Stimulated activated CD8-positive, alpha-beta memory T cell treated with anti-CD3 and anti-CD28 coated beads, Interleukin-7, amount 100 ng/mL, for 24 hours (primary cell): ENCODE results near the gene RLN2.
"Not testable (repeated sequence)": the region's sequence is repeated elsewhere in the genome, so short reads cannot be mapped to it uniquely, and the experiment has no call there.

Source experiments
- DNase-seq: peaks from one replicate; pipeline ENCODE4 v3.0.0-alpha.2; 2020; ENCODE audit warnings: low read depth

The RLN2 gene, protein sequence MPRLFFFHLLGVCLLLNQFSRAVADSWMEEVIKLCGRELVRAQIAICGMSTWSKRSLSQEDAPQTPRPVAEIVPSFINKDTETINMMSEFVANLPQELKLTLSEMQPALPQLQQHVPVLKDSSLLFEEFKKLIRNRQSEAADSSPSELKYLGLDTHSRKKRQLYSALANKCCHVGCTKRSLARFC

GRCh38 chr9:5303840-5304795 is at the start of gene RLN2:
Gene RLN2, minus strand, starts transcription at chr9:5304716. Its CDS starts 136 bp downstream, at chr9:5304580.
- not testable (repeated sequence) for DNase-seq

GRCh38 chr9:5354184-5354583 is 49.7 kb upstream of the RLN2 start:
- no peak for DNase-seq

- no peak for DNase-seq
These were observed 48.2 kb upstream of the RLN2 start for GRCh38 chr9:5352637-5353248.

DNA sequence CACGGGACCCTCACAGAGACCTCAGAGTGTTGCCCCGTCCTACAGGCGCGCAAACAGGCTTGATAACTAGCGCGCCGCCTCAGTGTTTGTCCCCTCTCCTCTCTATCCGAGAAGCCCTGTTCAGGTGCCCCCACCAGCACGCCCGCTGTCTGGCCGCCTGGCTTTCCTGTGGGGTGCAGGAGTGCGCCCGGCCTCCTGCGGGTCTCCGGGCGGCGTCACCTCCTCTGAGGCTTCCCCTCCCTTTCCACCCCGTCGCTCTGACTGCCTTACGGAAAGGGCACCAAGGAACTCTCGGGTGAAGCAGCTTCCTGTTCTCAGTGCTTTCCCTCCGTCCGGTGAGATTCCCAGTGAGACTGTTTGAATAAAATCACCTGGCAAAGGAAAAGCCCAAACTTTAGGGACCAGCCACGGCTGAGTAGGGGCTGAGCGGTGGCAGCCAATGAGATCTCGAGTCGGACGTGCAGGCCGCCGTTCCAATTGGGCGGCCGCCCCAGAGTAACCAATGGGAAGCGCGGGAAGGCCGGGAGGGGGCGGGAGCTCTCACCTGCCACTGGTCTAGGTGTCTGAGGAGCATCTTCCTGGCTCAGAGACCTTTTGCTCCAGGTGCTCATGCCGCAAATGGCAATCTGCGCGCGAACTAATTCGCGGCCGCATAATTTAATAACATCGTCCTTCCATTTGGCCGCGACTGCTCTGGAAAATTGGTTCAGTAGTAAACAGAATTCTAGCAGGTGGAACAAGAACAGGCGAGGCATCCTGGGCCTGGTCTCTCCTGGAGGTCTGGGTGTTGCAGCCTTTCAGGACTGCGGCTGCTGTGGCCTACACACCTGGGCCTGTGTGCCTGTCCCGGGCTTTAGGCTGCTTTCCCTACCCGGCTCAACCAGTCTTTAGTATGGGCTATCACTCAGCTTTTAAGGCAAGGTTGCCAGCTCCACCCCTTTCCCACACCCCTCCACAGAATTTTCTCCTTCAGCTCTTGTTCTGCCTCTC is 34.8 kb upstream of the RLN2 start, which contains the start of gene RLN1:
Gene RLN1, minus strand, starts transcription at position 885 of the 990 bp plus-strand sequence. Its CDS starts 130 bp downstream, at position 755.
- not testable (repeated sequence) for DNase-seq

DNA sequence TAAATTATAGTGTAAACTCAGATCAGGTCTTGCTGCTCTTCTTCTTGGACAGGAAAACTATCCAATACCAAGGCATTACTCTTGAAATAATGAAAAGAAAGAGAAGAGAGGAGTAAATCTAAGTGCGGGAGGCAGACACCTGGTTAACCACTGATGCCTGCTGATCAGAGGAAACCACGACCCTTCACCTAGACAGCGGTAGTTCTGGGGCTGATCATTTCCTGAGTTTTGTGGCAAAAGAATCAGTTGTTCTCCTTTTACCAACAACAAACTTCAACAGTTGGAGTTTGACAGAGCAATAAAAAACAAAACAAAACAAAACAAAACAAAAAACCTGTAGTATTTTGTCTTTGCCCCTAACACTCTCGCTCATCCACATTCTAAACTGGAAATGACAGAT is 32.2 kb upstream of the RLN2 start:
- DNase-seq, result no peak

DNA sequence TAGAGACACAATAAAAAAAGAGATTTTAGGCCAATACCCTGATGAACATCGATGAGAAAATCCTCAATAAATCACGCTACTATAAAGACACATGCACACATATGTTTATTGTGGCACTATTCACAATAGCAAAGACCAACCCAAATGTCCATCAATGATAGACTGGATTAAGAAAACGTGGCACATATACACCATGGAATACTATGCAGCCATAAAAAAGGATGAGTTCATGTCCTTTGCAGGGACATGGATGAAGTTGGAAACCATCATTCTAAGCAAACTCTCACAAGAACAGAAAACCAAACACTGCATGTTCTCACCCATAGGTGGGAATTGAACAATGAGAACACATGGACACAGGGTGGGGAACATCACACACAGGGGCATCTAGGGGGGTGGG is 26.8 kb upstream of the RLN2 start:
- DNase-seq, result not testable (repeated sequence)

DNA sequence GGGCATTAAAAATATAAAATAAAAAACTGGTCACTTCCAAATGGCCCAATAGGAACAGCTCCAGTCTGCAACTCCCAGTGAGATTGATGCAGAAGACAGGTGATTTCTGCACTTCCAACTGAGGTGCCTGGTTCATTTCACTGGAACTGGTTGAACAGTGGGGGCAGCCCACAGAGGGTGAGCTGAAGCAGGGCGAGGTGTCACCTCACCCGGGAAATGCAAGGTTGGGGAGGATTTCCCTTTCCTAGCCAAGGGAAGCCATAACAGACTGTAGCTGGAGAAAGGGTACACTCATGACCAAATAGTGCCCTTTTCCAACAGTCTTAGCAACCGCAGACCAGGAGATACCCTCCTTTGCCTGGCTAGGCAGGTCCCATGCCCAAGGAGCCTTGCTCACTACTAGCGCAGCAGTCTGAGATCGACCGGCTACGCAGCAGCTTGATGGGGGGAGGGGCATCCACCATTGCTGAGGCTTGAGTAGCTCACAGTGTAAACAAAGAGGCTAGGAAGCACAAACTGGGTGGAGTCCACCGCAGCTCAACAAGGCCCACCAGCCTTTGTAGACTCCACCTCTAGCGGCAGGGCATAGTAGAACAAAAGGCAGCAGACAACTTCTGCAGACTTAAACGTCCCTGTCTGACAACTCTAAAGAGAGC is 22.5 kb upstream of the RLN2 start:
- DNase-seq, result no peak

- DNase-seq, result no peak
These were observed 21.7 kb upstream of the RLN2 start for GRCh38 chr9:5326187-5326586.

GRCh38 chr9:5321601-5322000 is 17.1 kb upstream of the RLN2 start:
- DNase-seq, result not testable (repeated sequence)

DNA sequence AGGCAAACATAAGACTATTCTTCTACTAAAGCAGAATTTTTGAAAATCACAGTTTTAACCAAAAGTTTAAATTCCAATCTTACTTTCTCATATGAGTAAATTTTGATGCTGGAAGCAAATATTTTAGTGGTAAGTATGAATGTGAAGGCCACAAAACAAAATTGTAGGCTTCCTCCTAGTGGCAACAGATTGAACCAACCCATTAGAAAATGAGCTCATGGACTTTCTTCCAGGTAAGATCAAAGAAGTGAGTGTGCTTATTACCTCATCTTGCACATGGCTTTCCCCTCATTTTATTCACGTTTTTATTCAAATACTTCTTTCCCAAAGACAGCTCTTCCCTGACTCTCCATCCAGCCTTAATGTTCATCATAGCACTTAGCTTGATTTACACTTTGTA is 16.5 kb upstream of the RLN2 start:
- no peak for DNase-seq

DNA sequence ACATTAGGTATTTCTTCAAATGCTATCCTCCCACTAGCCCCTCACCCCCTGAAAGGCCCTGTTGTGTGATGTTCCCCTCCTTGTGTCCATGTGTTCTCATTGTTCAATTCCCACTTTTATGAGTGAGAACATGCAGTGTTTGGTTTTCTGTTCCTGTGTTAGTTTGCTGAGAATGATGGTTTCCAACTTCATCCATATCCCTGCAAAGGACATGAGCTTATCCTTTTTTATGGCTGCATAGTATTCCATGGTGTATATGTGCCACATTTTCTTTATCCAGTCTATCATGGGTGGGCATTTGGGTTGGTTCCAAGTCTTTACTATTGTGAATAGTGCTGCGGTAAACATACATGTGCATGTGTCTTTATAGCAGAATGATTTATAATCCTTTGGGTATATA is 11.9 kb upstream of the RLN2 start:
- not testable (repeated sequence) for DNase-seq

DNA sequence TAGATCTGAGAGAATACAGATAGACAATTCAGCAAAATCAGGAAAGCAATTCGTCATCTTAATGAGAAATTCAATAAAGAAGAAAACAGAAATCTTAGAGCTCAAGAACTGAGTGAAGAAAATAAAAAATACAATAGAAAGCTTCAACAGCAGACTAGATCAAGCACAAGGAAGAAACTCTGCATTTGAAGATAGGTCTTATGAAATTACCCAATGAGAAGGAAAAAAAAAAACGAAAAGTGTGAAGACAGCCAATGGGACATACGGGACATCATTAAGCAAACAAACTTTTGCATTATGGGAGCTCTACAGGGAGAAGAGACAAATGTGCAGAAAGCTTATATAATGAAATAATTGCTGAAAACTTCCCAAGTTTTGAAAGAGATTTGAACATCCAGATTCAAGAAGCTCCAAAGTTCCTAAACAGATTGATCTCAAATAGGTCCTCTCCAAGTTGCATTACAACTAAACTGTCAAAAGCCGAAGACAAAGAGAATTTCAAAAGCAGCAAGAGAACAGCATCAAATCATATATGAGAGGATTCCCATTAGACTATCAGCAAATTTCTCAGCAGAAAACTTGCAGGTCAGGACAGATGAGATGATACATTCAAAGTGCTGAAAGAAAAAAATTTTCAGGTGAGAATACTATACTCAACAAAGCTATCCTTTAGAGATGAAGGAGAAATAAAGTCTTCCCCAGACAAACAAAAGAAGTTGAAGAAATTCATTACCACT is 10.8 kb upstream of the RLN2 start:
- no peak for DNase-seq

- no peak for DNase-seq
These were observed 6.3 kb upstream of the RLN2 start for GRCh38 chr9:5310851-5311250.

GRCh38 chr9:5305741-5306140 is 1.2 kb upstream of the RLN2 start:
- DNase-seq, result no peak

GRCh38 chr9:5301544-5301943 is 3.0 kb downstream of the RLN2 start:
- DNase-seq, result no peak

GRCh38 chr9:5292141-5292540 is 12.4 kb downstream of the RLN2 start:
- DNase-seq, result no peak

- DNase-seq, result no peak
These were observed 15.9 kb downstream of the RLN2 start for GRCh38 chr9:5288591-5288990.

DNA sequence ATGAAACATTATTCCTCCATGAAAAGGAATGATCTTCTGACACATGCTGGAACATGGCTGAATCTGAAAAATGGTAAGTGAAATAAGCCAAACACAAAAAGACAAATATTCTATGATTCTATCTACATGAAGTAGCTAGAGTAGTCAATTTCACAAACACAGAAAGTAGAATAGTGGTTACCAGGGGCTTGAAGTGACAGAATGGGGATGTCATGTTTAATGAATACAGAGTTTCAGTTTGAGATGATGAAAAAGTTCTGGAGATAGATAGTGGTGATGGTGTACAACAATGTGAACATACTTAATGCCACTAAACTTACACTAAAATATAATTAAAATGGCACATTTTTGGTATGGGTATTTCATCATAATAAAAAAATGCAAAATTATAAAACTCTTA is 18.3 kb downstream of the RLN2 start:
- DNase-seq, result no peak

DNA sequence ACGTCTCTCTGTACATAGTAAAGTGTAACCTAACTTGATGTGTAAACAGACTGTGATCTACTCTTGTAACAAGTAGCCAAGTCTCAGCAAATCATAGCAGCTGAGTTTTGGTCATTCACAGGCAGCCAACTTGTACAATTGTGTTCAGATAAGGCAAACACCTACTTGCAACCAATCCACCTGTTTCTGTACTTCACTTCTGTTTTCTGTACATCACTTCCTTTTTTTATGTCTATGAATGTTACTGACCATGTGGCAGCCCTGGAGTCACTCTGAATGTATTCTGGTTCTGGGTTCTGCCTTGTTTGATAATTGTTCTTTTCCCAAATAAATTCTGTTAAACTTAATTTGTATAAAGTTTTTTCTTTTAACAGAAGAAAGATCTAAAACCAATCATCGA is 26.0 kb downstream of the RLN2 start:
- no peak for DNase-seq

- DNase-seq, result no peak
These were observed 29.7 kb downstream of the RLN2 start for GRCh38 chr9:5274770-5275169.
